ENCODE results near the gene ENTR1.
A peak's percentile ranks its signal among the peaks of the same experiment; 100 is the strongest.

ENTR1 gene, protein sequence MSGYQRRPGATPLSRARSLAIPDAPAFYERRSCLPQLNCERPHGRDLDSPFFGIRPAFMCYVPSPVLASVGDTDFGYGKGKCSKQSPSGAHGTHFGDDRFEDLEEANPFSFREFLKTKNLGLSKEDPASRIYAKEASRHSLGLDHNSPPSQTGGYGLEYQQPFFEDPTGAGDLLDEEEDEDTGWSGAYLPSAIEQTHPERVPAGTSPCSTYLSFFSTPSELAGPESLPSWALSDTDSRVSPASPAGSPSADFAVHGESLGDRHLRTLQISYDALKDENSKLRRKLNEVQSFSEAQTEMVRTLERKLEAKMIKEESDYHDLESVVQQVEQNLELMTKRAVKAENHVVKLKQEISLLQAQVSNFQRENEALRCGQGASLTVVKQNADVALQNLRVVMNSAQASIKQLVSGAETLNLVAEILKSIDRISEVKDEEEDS

GRCh38 chr9:136410500-136411287 is at the start of gene ENTR1, which contains the start of gene PMPCA:
Gene ENTR1 (minus strand): TSS chr9:136410614. CDS start chr9:136410397, 217 bp downstream.
Gene PMPCA (plus strand): TSS chr9:136410658. CDS start chr9:136410669, 11 bp downstream.
- DNase-seq (ENCODE audit: low read depth) = peak; percentile 94

- no peak for DNase-seq (ENCODE audit: low read depth)
Observed at GRCh38 chr9:136459425-136459824, 49.0 kb upstream of the ENTR1 start.

GRCh38 chr9:136457326-136457725 is 46.9 kb upstream of the ENTR1 start:
- DNase-seq (ENCODE audit: low read depth) = no peak

DNA sequence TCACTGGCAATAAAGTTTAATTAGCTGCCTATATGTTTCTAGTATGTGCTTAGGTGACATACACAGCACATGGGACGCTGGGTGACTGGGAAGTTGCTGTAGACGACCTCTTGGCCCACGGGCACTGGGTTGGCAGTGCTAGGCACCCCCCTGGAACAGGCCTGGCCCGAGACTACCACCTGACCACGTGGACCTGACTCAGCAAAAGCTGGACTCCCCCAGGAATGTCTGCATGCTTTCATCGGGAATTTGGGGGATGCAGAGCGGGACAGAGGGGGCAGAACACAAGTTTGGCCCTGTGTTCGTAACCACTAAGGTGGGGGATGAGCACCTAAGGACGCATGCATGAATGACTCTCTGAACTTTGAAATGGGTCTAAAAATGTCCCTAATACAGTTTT is 45.8 kb upstream of the ENTR1 start:
- no peak for DNase-seq (ENCODE audit: low read depth)

- no peak for DNase-seq (ENCODE audit: low read depth)
Observed at GRCh38 chr9:136455043-136456002, 44.9 kb upstream of the ENTR1 start.

DNA sequence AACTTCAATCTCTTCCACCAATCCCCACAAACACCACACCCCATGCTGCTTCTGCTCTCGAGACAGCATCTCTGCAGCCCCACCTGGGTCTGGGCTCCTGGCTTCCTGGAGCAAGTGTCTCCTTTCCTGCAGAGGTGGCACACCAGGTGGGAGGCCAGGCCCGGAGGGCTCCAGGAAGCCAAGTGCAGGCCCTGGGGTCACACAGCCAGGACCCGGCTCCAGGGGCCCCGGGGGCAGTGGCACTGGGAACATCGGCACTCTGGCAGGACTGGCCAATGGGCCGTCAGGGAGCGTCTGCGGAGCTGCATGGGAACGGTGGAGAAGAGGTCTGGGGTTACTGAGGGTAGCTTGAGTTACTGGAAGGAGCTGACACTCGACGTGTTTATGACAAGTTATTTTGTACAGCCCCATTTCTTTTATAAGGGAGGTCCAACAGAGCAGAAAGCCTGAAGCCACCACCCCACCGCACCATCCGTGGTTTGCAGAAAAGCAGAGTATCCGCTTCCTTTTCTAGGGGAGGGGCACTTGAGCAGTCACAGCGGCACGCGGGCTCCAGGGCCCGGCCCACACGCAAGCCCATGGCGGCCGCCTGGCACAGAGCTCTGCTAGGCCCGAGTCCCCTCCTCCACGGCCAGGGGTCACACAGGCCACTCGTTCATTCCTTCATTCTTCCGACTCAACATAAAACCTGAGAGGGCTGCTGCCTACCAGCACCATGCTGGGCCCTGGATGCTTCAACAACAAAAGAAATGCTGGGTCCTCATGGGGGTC is 43.8 kb upstream of the ENTR1 start:
- DNase-seq (ENCODE audit: low read depth) = no peak

- no peak for DNase-seq (ENCODE audit: low read depth)
Observed at GRCh38 chr9:136453326-136453725, 42.9 kb upstream of the ENTR1 start.

DNA sequence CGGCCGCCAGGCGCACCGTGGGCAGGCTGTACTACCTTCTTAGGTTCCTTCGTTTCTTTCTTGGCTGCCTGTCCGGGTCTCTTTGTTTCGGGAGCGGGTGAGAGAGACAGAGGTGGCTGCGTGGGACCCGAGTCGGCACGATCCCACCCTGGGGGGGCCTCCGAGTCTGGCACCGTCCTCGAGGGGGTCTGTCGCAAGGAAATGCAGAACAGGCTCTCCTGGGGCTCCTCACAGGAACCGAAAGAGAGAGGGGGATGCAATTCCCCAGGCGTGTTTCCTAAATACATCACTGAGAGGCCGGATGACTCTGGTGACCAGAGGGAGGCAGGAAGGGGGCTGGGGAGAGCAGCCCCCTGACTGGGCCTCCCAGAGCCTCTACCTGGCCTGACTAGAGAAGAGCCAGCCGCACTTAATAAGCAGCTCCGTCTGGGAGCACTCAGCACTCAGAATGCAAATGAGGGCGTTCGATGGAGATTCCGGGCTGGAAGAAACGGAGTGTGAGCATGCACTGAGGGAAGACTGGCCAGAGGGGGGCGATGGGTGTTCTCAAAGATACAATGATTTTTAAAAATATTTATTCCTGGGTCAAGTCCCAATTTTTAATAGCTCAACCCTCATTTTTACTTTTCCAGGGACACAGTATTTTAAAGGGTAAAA is 40.9 kb upstream of the ENTR1 start:
- no peak for DNase-seq (ENCODE audit: low read depth)

DNA sequence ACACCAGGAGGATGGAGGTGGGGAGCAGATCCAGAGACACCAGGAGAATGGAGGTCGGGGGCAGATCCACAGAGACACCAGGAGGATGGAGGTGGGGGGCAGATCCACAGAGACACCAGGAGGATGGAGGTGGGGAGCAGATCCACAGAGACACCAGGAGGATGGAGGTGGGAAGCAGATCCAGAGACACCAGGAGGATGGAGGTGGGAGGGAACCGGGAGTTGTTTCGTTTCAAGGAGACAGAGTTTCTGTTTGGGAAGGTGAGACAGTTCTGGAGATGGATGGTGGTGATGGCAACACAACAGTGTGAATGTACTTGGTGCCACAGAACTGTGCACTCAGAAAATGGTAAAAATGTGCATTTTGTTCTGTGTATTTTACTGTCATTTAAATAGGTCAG is 38.2 kb upstream of the ENTR1 start:
- DNase-seq (ENCODE audit: low read depth) = no peak

- DNase-seq (ENCODE audit: low read depth) = no peak
Observed at GRCh38 chr9:136447173-136447778, 36.9 kb upstream of the ENTR1 start.

DNA sequence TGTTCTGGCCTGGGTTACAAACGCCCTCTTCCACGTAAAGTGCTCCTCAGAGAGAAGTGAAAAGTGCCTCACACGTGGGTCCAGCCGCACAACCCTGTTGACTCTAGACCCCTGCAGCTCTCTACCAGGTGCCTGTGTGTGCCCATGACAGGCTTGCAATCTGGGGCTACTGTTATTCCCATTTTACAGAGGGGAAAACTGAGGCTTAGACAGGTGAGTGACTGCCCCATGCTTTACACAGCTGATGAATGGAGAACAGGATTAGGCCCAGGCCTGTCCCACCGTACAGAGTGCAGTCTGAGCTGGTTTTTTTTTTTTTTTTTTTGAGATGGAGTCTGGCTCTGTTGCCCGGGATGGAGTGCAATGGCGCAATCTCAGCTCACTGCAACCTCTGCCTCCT is 35.4 kb upstream of the ENTR1 start:
- no peak for DNase-seq (ENCODE audit: low read depth)

DNA sequence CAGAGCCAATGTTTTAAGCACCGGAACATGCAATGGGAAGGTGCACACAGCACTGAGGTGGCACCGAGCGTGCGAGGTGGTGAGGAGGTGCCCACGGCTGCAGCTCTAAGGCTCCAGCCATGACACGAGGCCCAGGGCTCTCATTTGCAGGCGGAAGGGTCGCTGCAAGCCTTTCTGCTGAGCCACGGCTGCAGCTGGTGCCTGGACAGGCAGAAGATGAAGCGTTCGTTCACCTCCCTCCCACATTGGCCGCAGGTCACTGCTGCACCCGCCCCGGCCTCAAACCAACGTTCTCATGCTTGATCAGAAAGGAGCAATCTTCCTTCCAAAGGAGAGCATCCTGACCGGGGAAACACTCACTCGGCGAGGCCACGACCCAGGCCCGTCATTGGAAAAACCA is 33.7 kb upstream of the ENTR1 start:
- no peak for DNase-seq (ENCODE audit: low read depth)

DNA sequence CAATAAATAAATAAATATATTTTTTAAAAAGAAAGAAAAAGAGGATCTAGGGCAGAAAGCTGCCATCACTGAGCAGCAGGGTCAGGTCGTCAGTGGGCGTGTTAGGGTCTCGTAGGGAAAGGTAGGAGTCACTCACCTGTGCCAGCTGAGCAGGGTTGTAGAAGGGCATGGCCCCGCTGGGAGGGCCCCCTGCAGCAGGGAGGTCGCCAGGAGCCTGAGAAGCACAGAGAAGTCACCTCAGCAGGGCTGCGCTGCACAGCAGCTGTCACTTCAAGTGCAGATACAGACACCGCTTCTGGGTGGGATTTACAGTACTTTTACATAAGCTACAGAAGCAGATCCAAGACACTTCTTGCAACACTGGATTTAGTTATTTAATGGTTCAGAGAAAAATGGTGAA is 33.3 kb upstream of the ENTR1 start:
- DNase-seq (ENCODE audit: low read depth) = no peak

DNA sequence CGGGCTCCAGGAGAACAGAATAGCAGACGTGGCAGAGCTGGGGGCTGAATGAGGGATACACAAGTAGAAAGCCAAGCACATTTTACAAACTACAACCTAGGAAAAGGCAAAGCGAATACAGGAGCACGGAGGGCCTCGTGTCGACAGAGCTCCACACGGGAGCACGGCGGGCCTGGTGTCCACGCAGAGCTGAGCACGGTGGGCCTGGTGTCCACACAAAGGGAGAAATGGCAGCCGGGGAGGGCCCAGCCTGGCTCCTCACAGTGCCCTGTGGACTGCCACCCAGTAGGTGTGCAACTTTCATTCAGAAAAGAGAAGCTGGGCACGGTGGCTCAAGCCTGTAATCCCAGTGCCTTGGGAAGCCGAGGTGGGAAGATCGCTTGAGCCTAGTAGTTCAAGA is 32.7 kb upstream of the ENTR1 start:
- no peak for DNase-seq (ENCODE audit: low read depth)

- DNase-seq (ENCODE audit: low read depth) = no peak
Observed at GRCh38 chr9:136442265-136442664, 31.9 kb upstream of the ENTR1 start.

DNA sequence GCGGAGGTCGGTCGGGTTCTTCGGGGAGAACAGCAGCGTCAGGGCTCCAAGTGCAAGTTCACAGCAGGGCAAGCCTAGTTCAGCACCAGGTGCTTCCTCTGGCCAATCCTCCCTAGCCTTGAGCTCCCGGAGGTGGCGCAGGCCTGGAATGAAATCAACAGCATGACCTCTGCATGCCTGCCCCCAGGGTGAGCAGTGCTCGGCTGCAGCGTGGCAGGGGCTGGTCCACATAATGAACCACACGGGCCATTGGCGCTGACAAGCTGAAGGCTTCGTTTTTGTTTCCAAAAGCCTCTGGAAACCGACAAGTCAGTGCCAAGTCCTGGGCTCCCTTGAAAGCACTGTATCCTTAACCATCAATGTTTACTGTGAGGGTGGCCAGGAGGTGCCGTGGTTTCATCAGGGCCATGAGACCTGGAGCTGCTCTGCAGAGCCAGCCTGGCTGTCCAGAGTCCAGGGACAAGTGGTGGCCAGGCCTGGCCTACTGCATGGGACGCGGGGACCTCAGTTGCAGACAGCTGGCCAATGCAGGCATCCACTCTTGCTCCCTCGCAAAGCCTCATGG is 31.3 kb upstream of the ENTR1 start:
- no peak for DNase-seq (ENCODE audit: low read depth)

DNA sequence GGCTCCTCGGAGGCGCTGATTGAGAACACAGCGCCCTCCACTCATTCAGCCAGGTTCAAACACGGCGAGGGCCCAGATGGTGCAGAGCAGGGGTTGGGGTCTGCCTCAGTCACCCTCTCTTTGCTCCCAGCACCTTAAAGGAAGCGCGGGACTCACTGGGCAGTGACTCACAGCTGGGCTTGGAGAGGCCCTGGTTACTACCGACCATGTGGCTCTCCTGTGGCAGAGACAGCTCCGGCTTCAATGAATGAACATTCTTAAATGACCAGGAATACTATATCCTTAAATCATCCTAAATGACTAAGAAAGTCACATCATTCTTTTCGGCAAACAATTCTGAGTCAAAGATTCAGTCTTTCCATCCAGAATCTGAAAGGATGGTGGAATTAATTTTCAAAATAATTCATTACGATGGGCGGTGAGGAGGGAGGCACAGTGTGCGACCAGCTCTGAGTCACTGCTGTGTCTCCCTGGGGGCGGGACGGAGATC is 30.8 kb upstream of the ENTR1 start:
- peak; percentile 72 for DNase-seq (ENCODE audit: low read depth)

- DNase-seq (ENCODE audit: low read depth) = peak; percentile 78
Observed at GRCh38 chr9:136439481-136440408, 29.3 kb upstream of the ENTR1 start, which contains the start of gene INPP5E. Gene INPP5E (minus strand): TSS chr9:136439845. CDS start chr9:136439419, 426 bp downstream.

All from ELR (cell line).